SK-N-MC (cell line): ENCODE data around the gene ZBTB20.

Source experiments
- EZH2 ChIP-seq: fragments of 200-600 bp; sonication (generic); IDR thresholded peaks from one replicate; pipeline ENCODE4 v1.6.1; 2017; ENCODE audit warnings: antibody characterized with exemption
- FOXP2 ChIP-seq: optimal IDR thresholded peaks from 2 replicates; pipeline ENCODE3; 2011; ENCODE audit warnings: mild to moderate bottlenecking, moderate library complexity; ENCODE audit not compliant: insufficient read depth; ENCODE audit errors: extremely low read length, control extremely low read depth
- POLR2AphosphoS5 ChIP-seq: IDR thresholded peaks from 2 replicates; pipeline ENCODE4 v1.6.1; 2012; ENCODE audit warnings: mild to moderate bottlenecking, low read depth, low read length, borderline replicate concordance

DNA sequence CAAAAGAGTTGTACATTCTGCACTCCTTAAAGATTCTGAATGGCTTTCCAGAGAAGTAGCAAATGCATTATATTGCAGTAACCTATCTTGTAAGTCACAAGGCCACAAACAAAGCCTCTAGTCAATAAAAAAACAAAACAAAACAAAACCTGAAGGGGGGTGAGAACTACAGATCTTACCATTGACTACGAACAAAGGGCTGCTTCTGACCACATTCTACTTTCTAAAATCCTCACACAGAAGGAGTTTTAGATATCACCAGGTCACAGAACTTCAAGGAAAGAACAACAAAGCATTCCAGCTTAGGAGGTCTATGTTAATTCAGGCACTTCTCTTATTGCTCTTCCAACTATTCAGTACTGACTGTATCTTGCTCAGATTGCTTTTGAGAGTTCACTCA lies 343.0 kb downstream of the ZBTB20 start:
- no peak for TF ChIP-seq POLR2AphosphoS5
- no peak for TF ChIP-seq EZH2
- no peak for TF ChIP-seq FOXP2
